PC-9 (cell line): ENCODE measurements around the gene TMEM9.

Experiments
- EZH2 ChIP-seq: fragments of 200-600 bp; sonication (generic); IDR thresholded peaks from 2 replicates; pipeline ENCODE4 v1.8.0; 2017; ENCODE audit warnings: antibody characterized with exemption, low read depth
- TF ChIP-seq, protein P1 (sequence below): fragments of 200-600 bp; sonication (generic); conservative IDR thresholded peaks from 2 replicates; pipeline ENCODE4 v1.6.1; 2017; ENCODE audit warnings: mixed run types, antibody characterized with exemption, mild to moderate bottlenecking, moderate library complexity

DNA sequence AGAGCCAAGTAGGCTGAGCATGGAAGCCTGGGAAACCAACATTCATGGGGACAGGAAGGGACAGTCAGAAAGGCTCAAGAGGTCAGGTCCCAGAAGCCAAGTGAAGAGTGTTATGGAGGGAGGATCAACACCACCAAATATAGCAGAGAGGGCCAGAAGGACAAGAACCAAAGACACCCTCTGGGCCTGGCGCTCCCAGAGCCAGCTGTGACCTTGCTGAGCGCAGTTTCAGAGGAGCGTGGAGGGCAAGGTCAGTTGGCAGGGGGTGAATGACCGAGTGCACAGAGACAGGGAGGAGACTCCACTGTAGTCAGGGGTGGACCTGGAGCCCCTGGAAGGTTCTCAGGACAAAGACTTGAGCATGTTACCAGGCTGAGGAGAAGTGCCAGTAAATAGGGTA is 22.9 kb downstream of the TMEM9 start:
- no peak for TF ChIP-seq EZH2
- TF ChIP-seq, protein P1, sequence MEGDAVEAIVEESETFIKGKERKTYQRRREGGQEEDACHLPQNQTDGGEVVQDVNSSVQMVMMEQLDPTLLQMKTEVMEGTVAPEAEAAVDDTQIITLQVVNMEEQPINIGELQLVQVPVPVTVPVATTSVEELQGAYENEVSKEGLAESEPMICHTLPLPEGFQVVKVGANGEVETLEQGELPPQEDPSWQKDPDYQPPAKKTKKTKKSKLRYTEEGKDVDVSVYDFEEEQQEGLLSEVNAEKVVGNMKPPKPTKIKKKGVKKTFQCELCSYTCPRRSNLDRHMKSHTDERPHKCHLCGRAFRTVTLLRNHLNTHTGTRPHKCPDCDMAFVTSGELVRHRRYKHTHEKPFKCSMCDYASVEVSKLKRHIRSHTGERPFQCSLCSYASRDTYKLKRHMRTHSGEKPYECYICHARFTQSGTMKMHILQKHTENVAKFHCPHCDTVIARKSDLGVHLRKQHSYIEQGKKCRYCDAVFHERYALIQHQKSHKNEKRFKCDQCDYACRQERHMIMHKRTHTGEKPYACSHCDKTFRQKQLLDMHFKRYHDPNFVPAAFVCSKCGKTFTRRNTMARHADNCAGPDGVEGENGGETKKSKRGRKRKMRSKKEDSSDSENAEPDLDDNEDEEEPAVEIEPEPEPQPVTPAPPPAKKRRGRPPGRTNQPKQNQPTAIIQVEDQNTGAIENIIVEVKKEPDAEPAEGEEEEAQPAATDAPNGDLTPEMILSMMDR = no peak
